A673 (cell line): ENCODE results near the gene PJA2. TPM values are rescaled to one million over a fixed set of nuclear protein-coding genes. Genes with fewer than 3 reads are reported as not detected.

Experiments
- BruUV-seq: library from RNA; stranded (reverse); fragments of 400-500 nt; replicated peaks from 2 replicates; lab custom pipeline; 2021; lab: Mats Ljungman, UMichigan
- CTCF ChIA-PET: fragments of 300-600 bp; sonication (Branson Sonifier 250); formaldehyde crosslinking; loops from one replicate; lab custom pipeline; 2022; ENCODE audit warnings: antibody characterized with exemption; lab: Charles Lee
- POLR2A ChIA-PET: fragments of 300-600 bp; sonication (Branson Sonifier 250); formaldehyde crosslinking; loops from one replicate; lab custom pipeline; 2022; ENCODE audit warnings: antibody characterized with exemption; ENCODE audit not compliant: low non-redundant PET; lab: Charles Lee
- DNase-seq: peaks from one replicate; pipeline ENCODE4 v3.0.0-alpha.2; 2015; ENCODE audit warnings: low spot score
- H3K27ac ChIP-seq: fragments of 200-600 bp; sonication (generic); 2 replicates; pipeline ENCODE4 v1.5.1; 2016; ENCODE audit warnings: mixed run types, low read depth, mild to moderate bottlenecking, mixed read lengths, antibody characterized with exemption, low read length; ENCODE audit not compliant: poor library complexity, severe bottlenecking
- H3K27me3 ChIP-seq: fragments of 200-600 bp; sonication (generic); replicated peaks from 2 replicates; pipeline ENCODE4 v1.6.1; 2017; ENCODE audit warnings: mixed run types, low read depth, mild to moderate bottlenecking, mixed read lengths, antibody characterized with exemption, low read length; ENCODE audit not compliant: insufficient read depth, poor library complexity
- H3K36me3 ChIP-seq: fragments of 200-600 bp; sonication (generic); 2 replicates; pipeline ENCODE4 v1.6.1; 2016; ENCODE audit warnings: mixed run types, mild to moderate bottlenecking, mixed read lengths, antibody characterized with exemption, low read length; ENCODE audit not compliant: insufficient read depth, poor library complexity, severe bottlenecking
- H3K4me1 ChIP-seq: fragments of 200-600 bp; sonication (generic); 2 replicates; pipeline ENCODE4 v1.6.1; 2017; ENCODE audit warnings: mixed run types, mild to moderate bottlenecking, mixed read lengths, antibody characterized with exemption, low read length; ENCODE audit not compliant: insufficient read depth, poor library complexity, severe bottlenecking
- H3K4me3 ChIP-seq: fragments of 200-600 bp; sonication (generic); 2 replicates; pipeline ENCODE4 v1.5.1; 2016; ENCODE audit warnings: low read depth, mixed run types, mild to moderate bottlenecking, mixed read lengths, low read length; ENCODE audit not compliant: poor library complexity, severe bottlenecking
- H3K9me3 ChIP-seq: fragments of 200-600 bp; sonication (generic); 2 replicates; pipeline ENCODE4 v1.6.1; 2016; ENCODE audit warnings: mixed run types, low read depth, mild to moderate bottlenecking, mixed read lengths, antibody characterized with exemption, low read length; ENCODE audit not compliant: poor library complexity, severe bottlenecking
- CTCF ChIP-seq: fragments of 300-800, 200-600 bp; sonication (generic); conservative IDR thresholded peaks from 2 replicates; pipeline ENCODE4 v1.5.1; 2017; ENCODE audit warnings: low read depth, mild to moderate bottlenecking, antibody characterized with exemption, low read length, moderate library complexity, mixed read lengths
- EZH2 ChIP-seq: fragments of 200-600 bp; sonication (generic); IDR thresholded peaks from 2 replicates; pipeline ENCODE4 v1.6.1; 2017; ENCODE audit warnings: borderline replicate concordance, low read depth, mild to moderate bottlenecking, mixed read lengths, antibody characterized with exemption, low read length; ENCODE audit not compliant: poor library complexity, severe bottlenecking
- intact Hi-C: fragments of 100-400 bp; cut with micrococcal nuclease; formaldehyde crosslinking; loops from one replicate; pipeline ENCODE4 v1.10.0; 2022; ENCODE audit not compliant: unreplicated experiment
- total RNA-seq: library from RNA; stranded (reverse); gene quantifications from 2 replicates; pipeline ENCODE4 v1.2.3, GENCODE V29; 2021

The PJA2 gene
- total RNA-seq, 1 experiment from 2014 or later: 47.3 TPM

GRCh38 chr5:109328626-109329025 lies 81.1 kb downstream of the PJA2 start:
- H3K27me3 ChIP-seq: no peaks in the 10 kb centered on the region
- no peak for DNase-seq
- ChIA-PET POLR2A (no interaction called here), CTCF (no interaction called here)
- TF ChIP-seq EZH2: no peak
- TF ChIP-seq CTCF: no peak
- H3K4me3 ChIP-seq: no peak overlapping the region
- H3K27ac ChIP-seq: no peak overlapping the region
- no TSS peak for BruUV-seq
- H3K36me3 ChIP-seq: no peaks in the 10 kb centered on the region
- intact Hi-C loops: no loop called here
- H3K4me1 ChIP-seq: no peaks in the 10 kb centered on the region
- H3K9me3 ChIP-seq: no peaks in the 10 kb centered on the region

GRCh38 chr5:109327570-109327969 lies 82.2 kb downstream of the PJA2 start:
- CTCF ChIA-PET: no interaction called here

GRCh38 chr5:109326919-109327318 lies 82.9 kb downstream of the PJA2 start:
- TF ChIP-seq EZH2: no peak
- TF ChIP-seq CTCF: no peak
- Histone ChIP-seq H3K27me3 (no peaks in the 10 kb centered on the region), H3K27ac (no peak overlapping the region), H3K4me3 (no peak overlapping the region), H3K36me3 (no peaks in the 10 kb centered on the region), H3K4me1 (no peaks in the 10 kb centered on the region), H3K9me3 (no peaks in the 10 kb centered on the region)
- ChIA-PET CTCF (no interaction called here), POLR2A (no interaction called here)
- BruUV-seq: no TSS peak
- DNase-seq: no peak
- intact Hi-C loops: no loop called here

More at GRCh38 chr5:109327570-109327969, 82.2 kb downstream of the PJA2 start:
- no peaks in the 10 kb centered on the region for H3K9me3 ChIP-seq
- no peak for DNase-seq
- no TSS peak for BruUV-seq
- no peaks in the 10 kb centered on the region for H3K27me3 ChIP-seq
- no peaks in the 10 kb centered on the region for H3K4me1 ChIP-seq
- H3K36me3 ChIP-seq: no peaks in the 10 kb centered on the region
- H3K4me3 ChIP-seq: no peak overlapping the region
- TF ChIP-seq EZH2 (no peak), CTCF (no peak)
- H3K27ac ChIP-seq: no peak overlapping the region
- intact Hi-C loops: no loop called here
- POLR2A ChIA-PET: no interaction called here
